GM20000 (cell line): ENCODE measurements around the gene SAPCD1.

Source experiments
- DNase-seq: peaks from one replicate; pipeline ENCODE4 v3.0.0; 2012; ENCODE audit warnings: low spot score
- CTCF ChIP-seq: IDR thresholded peaks from 2 replicates; pipeline ENCODE4 v1.5.1; 2012; ENCODE audit warnings: mild to moderate bottlenecking, control low read depth; ENCODE audit errors: extremely low read depth, missing control alignments

Gene SAPCD1

GRCh38 chr6:31744422-31744821 is 18.0 kb upstream of the SAPCD1 start:
- no peak for TF ChIP-seq CTCF
- DNase-seq: no peak

GRCh38 chr6:31749301-31750036 is 13.0 kb upstream of the SAPCD1 start:
- DNase-seq: no peak

GRCh38 chr6:31750411-31751022 is 11.9 kb upstream of the SAPCD1 start:
- no peak for TF ChIP-seq CTCF
- DNase-seq: no peak

More at GRCh38 chr6:31749301-31750036, 13.0 kb upstream of the SAPCD1 start:
- no peak for TF ChIP-seq CTCF

- no peak for TF ChIP-seq CTCF
- no peak for DNase-seq
Measured at GRCh38 chr6:31752739-31753319, 9.6 kb upstream of the SAPCD1 start.

GRCh38 chr6:31758281-31758680 is 4.2 kb upstream of the SAPCD1 start:
- TF ChIP-seq CTCF: no peak
- DNase-seq: no peak

- TF ChIP-seq CTCF: no peak
- no peak for DNase-seq
Measured at GRCh38 chr6:31760790-31761189, 1.7 kb upstream of the SAPCD1 start.

GRCh38 chr6:31761343-31761742 is 1.1 kb upstream of the SAPCD1 start:
- no peak for DNase-seq
- TF ChIP-seq CTCF: no peak
